ENCODE data around the gene PAX2.

Gene PAX2

DNA sequence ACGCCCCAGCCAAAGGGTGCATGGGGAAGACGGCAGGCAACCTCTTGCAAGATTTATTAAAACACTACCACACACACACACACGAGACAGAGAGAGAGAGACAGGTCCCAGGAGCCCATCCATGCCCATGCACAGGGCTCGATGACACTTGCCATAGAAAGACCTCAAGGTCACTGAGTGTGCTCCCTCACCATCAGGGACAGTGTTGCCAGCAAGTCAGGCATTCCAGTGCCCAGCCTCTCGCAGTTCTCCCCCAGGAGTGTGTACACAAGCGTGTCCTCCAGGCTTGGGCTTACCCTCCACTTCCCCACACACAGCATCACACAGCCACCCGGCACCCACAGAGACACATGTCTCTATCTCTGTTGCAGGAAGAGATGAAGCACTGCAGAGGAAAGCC is 120.6 kb downstream of the PAX2 start:
- in situ Hi-C loops (cut with HindIII; ENCODE audit: low sequenced_read_pairs) = no loop called here
- no peak for DNase-seq (ENCODE audit: low read depth, low spot score)
- TF ChIP-seq, protein P1, sequence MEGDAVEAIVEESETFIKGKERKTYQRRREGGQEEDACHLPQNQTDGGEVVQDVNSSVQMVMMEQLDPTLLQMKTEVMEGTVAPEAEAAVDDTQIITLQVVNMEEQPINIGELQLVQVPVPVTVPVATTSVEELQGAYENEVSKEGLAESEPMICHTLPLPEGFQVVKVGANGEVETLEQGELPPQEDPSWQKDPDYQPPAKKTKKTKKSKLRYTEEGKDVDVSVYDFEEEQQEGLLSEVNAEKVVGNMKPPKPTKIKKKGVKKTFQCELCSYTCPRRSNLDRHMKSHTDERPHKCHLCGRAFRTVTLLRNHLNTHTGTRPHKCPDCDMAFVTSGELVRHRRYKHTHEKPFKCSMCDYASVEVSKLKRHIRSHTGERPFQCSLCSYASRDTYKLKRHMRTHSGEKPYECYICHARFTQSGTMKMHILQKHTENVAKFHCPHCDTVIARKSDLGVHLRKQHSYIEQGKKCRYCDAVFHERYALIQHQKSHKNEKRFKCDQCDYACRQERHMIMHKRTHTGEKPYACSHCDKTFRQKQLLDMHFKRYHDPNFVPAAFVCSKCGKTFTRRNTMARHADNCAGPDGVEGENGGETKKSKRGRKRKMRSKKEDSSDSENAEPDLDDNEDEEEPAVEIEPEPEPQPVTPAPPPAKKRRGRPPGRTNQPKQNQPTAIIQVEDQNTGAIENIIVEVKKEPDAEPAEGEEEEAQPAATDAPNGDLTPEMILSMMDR (IDR thresholded peaks at IDR 0.05; ENCODE audit: low read depth, low read length) = no peak

DNA sequence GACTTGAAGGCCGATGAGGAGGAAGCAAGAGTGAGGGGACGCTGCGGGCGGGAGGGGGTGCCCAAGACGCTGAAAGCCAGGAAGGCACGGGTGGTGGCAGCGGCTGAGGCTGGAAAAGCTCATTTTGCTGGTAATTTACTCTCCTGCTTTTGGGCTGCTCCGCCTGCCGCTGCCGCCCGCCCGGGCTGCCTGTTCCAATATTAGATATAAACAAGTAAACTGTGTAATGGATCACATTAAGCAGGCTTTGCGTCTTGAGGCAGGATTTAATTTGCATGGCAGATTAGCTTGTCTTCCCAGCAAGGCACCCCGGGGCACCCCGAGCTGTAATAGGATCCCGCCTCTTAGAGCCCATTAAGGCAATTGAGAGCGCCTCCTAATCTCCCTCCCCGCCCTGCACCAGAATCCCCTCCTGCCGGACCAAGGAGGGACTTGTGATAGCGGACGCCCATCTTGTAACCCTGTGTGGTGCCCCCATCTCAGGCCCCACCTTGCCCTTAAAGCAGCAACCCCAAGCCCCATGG is 121.3 kb downstream of the PAX2 start:
- TF ChIP-seq, protein P1 (IDR thresholded peaks at IDR 0.05; ENCODE audit: low read depth, low read length) = no peak
- in situ Hi-C loops (cut with HindIII; ENCODE audit: low sequenced_read_pairs) = no loop called here
- DNase-seq (ENCODE audit: low read depth, low spot score) = no peak
- H3K4me3 ChIP-seq (ENCODE audit: low read depth, low read length) = no peak overlapping the region

More for the DNA sequence above, 120.6 kb downstream of the PAX2 start:
- no peak overlapping the region for H3K4me3 ChIP-seq (ENCODE audit: low read depth, low read length)

DNA sequence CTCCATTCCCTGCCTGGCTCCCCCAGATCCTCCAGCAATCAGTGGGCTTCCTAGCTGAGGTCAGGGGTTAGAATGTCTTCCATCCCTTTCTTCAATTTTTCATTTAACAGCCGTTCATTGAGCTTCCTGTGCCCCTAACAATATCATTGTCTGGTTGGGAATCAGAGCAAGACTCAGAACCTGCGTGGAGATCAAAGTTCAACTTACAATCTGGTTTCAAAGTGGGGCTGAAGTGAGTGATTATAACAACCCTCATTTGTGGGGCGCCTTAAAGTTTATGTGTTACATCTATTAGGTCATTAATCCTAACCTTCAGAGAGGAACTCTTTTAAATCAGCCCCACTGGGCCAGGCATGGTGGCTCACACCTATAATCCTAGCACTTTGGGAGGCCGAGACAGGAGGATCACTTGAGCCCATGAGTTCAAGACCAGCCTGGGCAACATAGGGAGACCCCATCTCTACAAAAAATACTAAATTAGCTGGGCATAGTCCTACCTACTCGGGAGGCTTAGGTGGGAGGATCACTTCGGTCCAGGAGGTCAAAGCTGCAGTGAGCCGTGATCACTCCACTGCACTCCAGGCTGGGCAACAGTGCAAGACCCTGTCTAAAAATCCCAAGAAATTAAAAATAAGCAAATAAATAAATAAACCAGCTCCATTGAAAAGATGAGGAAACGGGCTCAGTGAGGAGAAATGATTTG is 122.0 kb downstream of the PAX2 start:
- TF ChIP-seq, protein P1 (IDR thresholded peaks at IDR 0.05; ENCODE audit: low read depth, low read length) = no peak
- DNase-seq (ENCODE audit: low read depth, low spot score) = no peak
- no peak overlapping the region for H3K4me3 ChIP-seq (ENCODE audit: low read depth, low read length)
- in situ Hi-C loops (cut with HindIII; ENCODE audit: low sequenced_read_pairs) = no loop called here

DNA sequence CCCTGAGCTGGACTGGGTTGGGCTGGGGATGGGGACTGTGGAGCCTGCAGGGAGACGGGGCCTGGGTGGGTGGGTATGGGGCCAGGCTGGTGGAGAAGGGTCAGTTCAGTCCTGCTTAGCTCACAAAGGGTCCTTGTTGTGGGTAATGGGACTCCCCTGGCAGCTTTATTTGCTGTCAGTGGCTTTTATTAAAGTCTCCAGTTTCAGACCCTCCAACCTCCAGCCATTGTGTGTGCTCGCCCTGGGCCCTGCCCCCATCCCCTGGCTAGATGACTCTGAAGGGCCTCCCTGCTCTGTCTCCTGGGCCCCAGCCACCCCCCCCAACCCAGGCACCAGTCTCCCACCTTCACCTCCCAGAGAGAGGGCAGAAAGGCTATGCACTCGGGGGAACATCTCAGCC is 123.0 kb downstream of the PAX2 start:
- no peak for DNase-seq (ENCODE audit: low read depth, low spot score)
- in situ Hi-C loops (cut with HindIII; ENCODE audit: low sequenced_read_pairs) = no loop called here
- no peak overlapping the region for H3K4me3 ChIP-seq (ENCODE audit: low read depth, low read length)
- TF ChIP-seq, protein P1 (IDR thresholded peaks at IDR 0.05; ENCODE audit: low read depth, low read length) = no peak

DNA sequence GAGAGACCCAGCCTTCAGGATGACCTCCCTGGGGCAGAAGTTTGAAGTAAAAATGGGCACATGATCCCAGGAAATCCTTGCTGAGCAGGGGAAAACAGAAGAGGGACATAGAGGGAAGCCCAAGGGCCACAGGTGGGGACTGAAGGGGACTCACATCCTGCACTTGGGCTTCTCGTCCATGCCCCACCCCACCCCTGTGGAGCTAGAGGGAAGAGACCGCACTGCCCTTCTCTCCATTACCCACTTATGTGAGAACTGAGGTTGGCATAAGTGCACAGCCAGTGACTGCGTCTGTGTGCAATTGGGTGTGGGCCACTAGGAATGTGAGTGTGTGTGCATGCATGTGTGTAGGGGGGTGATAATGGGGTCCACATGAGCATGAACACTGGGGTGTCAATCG is 124.0 kb downstream of the PAX2 start:
- TF ChIP-seq, protein P1 (IDR thresholded peaks at IDR 0.05; ENCODE audit: low read depth, low read length) = no peak
- in situ Hi-C loops (cut with HindIII; ENCODE audit: low sequenced_read_pairs) = no loop called here

DNA sequence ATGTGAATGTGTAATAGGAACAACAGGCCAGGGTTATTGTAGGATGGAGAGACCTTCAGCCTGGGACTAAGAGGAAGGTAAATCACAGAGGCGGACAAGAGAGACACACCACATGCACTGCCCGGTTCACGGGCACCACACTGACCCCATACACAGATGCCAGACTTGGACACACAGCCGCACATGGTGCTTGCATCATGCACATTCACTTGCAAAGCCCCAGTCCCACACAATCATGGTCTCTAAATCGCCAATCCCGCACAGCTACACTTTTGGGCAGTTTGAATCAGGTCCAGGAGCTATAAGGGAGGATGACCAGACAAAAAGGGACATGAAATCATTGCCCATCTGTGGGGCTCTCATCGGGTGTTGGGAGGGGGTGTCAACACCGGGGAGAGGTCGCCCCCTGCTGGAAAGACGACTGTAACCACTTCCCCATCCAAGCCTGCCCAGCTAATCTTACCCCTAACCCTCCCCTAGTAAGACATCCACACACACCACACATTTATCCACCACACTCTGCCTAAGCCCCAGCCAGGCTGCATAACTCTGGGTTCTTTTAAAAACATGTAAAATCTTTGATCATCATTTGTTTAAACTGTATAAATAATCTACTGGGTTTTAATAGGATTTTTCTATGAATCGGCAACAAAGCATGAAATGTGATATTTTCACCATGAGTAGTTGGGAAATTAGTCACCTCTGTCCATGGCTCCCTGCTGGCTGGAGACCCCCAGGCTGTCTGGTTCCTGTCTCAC is 126.8 kb downstream of the PAX2 start:
- in situ Hi-C loops (cut with HindIII; ENCODE audit: low sequenced_read_pairs) = no loop called here
- DNase-seq (ENCODE audit: low read depth, low spot score) = peak; percentile 70
- no peak overlapping the region for H3K4me3 ChIP-seq (ENCODE audit: low read depth, low read length)
- TF ChIP-seq, protein P1 (IDR thresholded peaks at IDR 0.05; ENCODE audit: low read depth, low read length) = peak; percentile 68

More for the DNA sequence above, 124.0 kb downstream of the PAX2 start:
- H3K4me3 ChIP-seq (ENCODE audit: low read depth, low read length) = no peak overlapping the region
- no peak for DNase-seq (ENCODE audit: low read depth, low spot score)

Measured in astrocyte of the spinal cord (primary cell).